ENCODE results near the gene GNAZ. TPM values are rescaled to one million over a fixed set of nuclear protein-coding genes. Genes with fewer than 3 reads are reported as not detected.

GNAZ gene
- total RNA-seq, 1 experiment from 2014 or later, result 1.2 TPM

- Histone ChIP-seq H3K27ac (no peak overlapping the region), H4K20me1 (ENCODE audit: insufficient read depth) (no peaks in the 10 kb centered on the region), H3K79me2 (ENCODE audit: low read depth) (no peaks in the 10 kb centered on the region), H3K9me2 (ENCODE audit: insufficient read depth) (no peaks in the 10 kb centered on the region), H3F3A (ENCODE audit: insufficient read depth, low read depth) (no peaks in the 10 kb centered on the region), H2AFZ (no peak overlapping the region), H3K4me3 (no peak overlapping the region), H3K4me2 (no peak overlapping the region), H3K27me3 (ENCODE audit: insufficient read depth, low read depth) (peaks cover 4% of the 10 kb centered on the region), H3K9me3 (ENCODE audit: insufficient read depth, low read depth) (no peaks in the 10 kb centered on the region), H3K4me1 (replicated peaks; ENCODE audit: insufficient read depth) (no peaks in the 10 kb centered on the region), H3K36me3 (ENCODE audit: low read depth) (no peaks in the 10 kb centered on the region)
- DNase-seq, result no peak
- BruUV-seq (replicated peaks), result no TSS peak
- TF ChIP-seq CTCF (conservative IDR thresholded peaks at IDR 0.05) (no peak), EZH2 (IDR thresholded peaks at IDR 0.05; ENCODE audit: low read depth) (no peak)
- ChIA-PET POLR2A (ENCODE audit: unreplicated experiment) (no interaction called here), CTCF (no interaction called here)
- intact Hi-C loops (cut with micrococcal nuclease; ENCODE audit: unreplicated experiment), result no loop called here
These were observed 10.4 kb downstream of the GNAZ start for GRCh38 chr22:23080613-23081290.

GRCh38 chr22:23082534-23083314 lies 12.4 kb downstream of the GNAZ start:
- Histone ChIP-seq H4K20me1 (ENCODE audit: insufficient read depth) (no peaks in the 10 kb centered on the region), H3K9me2 (ENCODE audit: insufficient read depth) (no peaks in the 10 kb centered on the region), H3K4me3 (no peak overlapping the region), H2AFZ (no peak overlapping the region), H3K9me3 (ENCODE audit: insufficient read depth, low read depth) (no peaks in the 10 kb centered on the region), H3F3A (ENCODE audit: insufficient read depth, low read depth) (no peaks in the 10 kb centered on the region), H3K4me1 (replicated peaks; ENCODE audit: insufficient read depth) (no peaks in the 10 kb centered on the region), H3K4me2 (no peak overlapping the region), H3K27ac (no peak overlapping the region), H3K79me2 (ENCODE audit: low read depth) (no peaks in the 10 kb centered on the region), H3K36me3 (ENCODE audit: low read depth) (no peaks in the 10 kb centered on the region), H3K27me3 (ENCODE audit: insufficient read depth, low read depth) (no peaks in the 10 kb centered on the region; the same call in none of the 2 replicates)
- no TSS peak for BruUV-seq (replicated peaks)
- intact Hi-C loops (cut with micrococcal nuclease; ENCODE audit: unreplicated experiment), result no loop called here
- ChIA-PET CTCF (no interaction called here), POLR2A (ENCODE audit: unreplicated experiment) (no interaction called here)
- TF ChIP-seq CTCF (conservative IDR thresholded peaks at IDR 0.05) (no peak), EZH2 (IDR thresholded peaks at IDR 0.05; ENCODE audit: low read depth) (no peak)
- DNase-seq, result no peak

GRCh38 chr22:23083315-23084021 lies 13.1 kb downstream of the GNAZ start:
- Histone ChIP-seq H3K27ac (no peak overlapping the region), H3F3A (ENCODE audit: insufficient read depth, low read depth) (no peaks in the 10 kb centered on the region), H3K4me3 (no peak overlapping the region), H3K4me2 (no peak overlapping the region), H3K27me3 (ENCODE audit: insufficient read depth, low read depth) (no peaks in the 10 kb centered on the region; the same call in none of the 2 replicates), H3K4me1 (replicated peaks; ENCODE audit: insufficient read depth) (no peaks in the 10 kb centered on the region), H2AFZ (no peak overlapping the region), H4K20me1 (ENCODE audit: insufficient read depth) (no peaks in the 10 kb centered on the region), H3K9me3 (ENCODE audit: insufficient read depth, low read depth) (no peaks in the 10 kb centered on the region), H3K36me3 (ENCODE audit: low read depth) (no peaks in the 10 kb centered on the region), H3K79me2 (ENCODE audit: low read depth) (no peaks in the 10 kb centered on the region), H3K9me2 (ENCODE audit: insufficient read depth) (no peaks in the 10 kb centered on the region)
- CTCF ChIA-PET, result no interaction called here
- BruUV-seq (replicated peaks), result no TSS peak
- POLR2A ChIA-PET (ENCODE audit: unreplicated experiment), result no interaction called here
- no peak for TF ChIP-seq EZH2 (IDR thresholded peaks at IDR 0.05; ENCODE audit: low read depth)
- no peak for TF ChIP-seq CTCF (conservative IDR thresholded peaks at IDR 0.05)
- DNase-seq, result no peak
- intact Hi-C loops (cut with micrococcal nuclease; ENCODE audit: unreplicated experiment), result no loop called here
